Stimulated activated CD8-positive, alpha-beta memory T cell treated with anti-CD3 and anti-CD28 coated beads, Interleukin-12 subunit alpha, Interleukin-12 subunit beta, amount 100 ng/mL, for 24 hours (primary cell): ENCODE measurements around the gene KLHL29.
"Not testable (repeated sequence)": the region's sequence is repeated elsewhere in the genome, so short reads cannot be mapped to it uniquely, and the experiment has no call there.

ENCODE experiments used
- DNase-seq: peaks from one replicate; pipeline ENCODE4 v3.0.0-alpha.2; 2020; ENCODE audit errors: extremely low read depth

KLHL29 gene

GRCh38 chr2:23384551-23385343 is at the start of gene KLHL29:
TSS of gene KLHL29 (plus strand) at chr2:23385179. CDS start at chr2:23562197, 177,018 bp downstream.
- DNase-seq: peak; percentile 27

- no peak for DNase-seq
These were observed 49.4 kb upstream of the KLHL29 start for GRCh38 chr2:23335550-23335949.

GRCh38 chr2:23342075-23342474 is 42.9 kb upstream of the KLHL29 start:
- DNase-seq: no peak

- DNase-seq: no peak
These were observed 39.0 kb upstream of the KLHL29 start for GRCh38 chr2:23346029-23346428.

GRCh38 chr2:23346781-23347180 is 38.2 kb upstream of the KLHL29 start:
- DNase-seq: no peak

- DNase-seq: no peak
These were observed 37.4 kb upstream of the KLHL29 start for GRCh38 chr2:23347471-23348092.

- not testable (repeated sequence) for DNase-seq
These were observed 36.9 kb upstream of the KLHL29 start for GRCh38 chr2:23348093-23348481.

- no peak for DNase-seq
These were observed 35.5 kb upstream of the KLHL29 start for GRCh38 chr2:23349508-23349907.

GRCh38 chr2:23350041-23350791 is 34.8 kb upstream of the KLHL29 start:
- no peak for DNase-seq

- no peak for DNase-seq
These were observed 34.1 kb upstream of the KLHL29 start for GRCh38 chr2:23350792-23351355.

- DNase-seq: peak; percentile 16
These were observed 33.4 kb upstream of the KLHL29 start for GRCh38 chr2:23351388-23352141.

GRCh38 chr2:23354554-23354953 is 30.4 kb upstream of the KLHL29 start:
- DNase-seq: no peak

GRCh38 chr2:23355001-23355400 is 30.0 kb upstream of the KLHL29 start:
- no peak for DNase-seq

GRCh38 chr2:23356711-23357110 is 28.3 kb upstream of the KLHL29 start:
- DNase-seq: no peak

- no peak for DNase-seq
These were observed 25.1 kb upstream of the KLHL29 start for GRCh38 chr2:23359631-23360567.

GRCh38 chr2:23360571-23361125 is 24.3 kb upstream of the KLHL29 start:
- no peak for DNase-seq

GRCh38 chr2:23361152-23361551 is 23.8 kb upstream of the KLHL29 start:
- no peak for DNase-seq

GRCh38 chr2:23363268-23363667 is 21.7 kb upstream of the KLHL29 start:
- DNase-seq: no peak

GRCh38 chr2:23363831-23364230 is 21.1 kb upstream of the KLHL29 start:
- DNase-seq: no peak

GRCh38 chr2:23366720-23367119 is 18.3 kb upstream of the KLHL29 start:
- DNase-seq: no peak
